NCI-H1436 treated with DMSO at 0.1 percent for 48 hours (cell line): ENCODE measurements around the gene MTCL1.
A peak's percentile ranks its signal among the peaks of the same experiment; 100 is the strongest.

Source experiments
- DNase-seq: peaks from one replicate; lab custom pipeline; 2025; lab: John Stamatoyannopoulos, UW

MTCL1 gene

GRCh38 chr18:8705238-8705960, at the start of gene MTCL1:
Gene MTCL1, plus strand, starts transcription at chr18:8705556. Its CDS starts 105 bp downstream, at chr18:8705661.
- no peak for DNase-seq

- no peak for DNase-seq
Measured at GRCh38 chr18:8656232-8656631, 49.1 kb upstream of the MTCL1 start.

GRCh38 chr18:8657050-8657820, 48.1 kb upstream of the MTCL1 start:
- no peak for DNase-seq

- no peak for DNase-seq
Measured at GRCh38 chr18:8657873-8658470, 47.4 kb upstream of the MTCL1 start.

- DNase-seq, result no peak
Measured at GRCh38 chr18:8658858-8659485, 46.4 kb upstream of the MTCL1 start.

GRCh38 chr18:8659609-8660242, 45.6 kb upstream of the MTCL1 start:
- DNase-seq, result no peak

- DNase-seq, result no peak
Measured at GRCh38 chr18:8660316-8660715, 45.0 kb upstream of the MTCL1 start.

GRCh38 chr18:8661754-8662559, 43.4 kb upstream of the MTCL1 start:
- DNase-seq, result peak; percentile 69

GRCh38 chr18:8662560-8663255, 42.6 kb upstream of the MTCL1 start:
- no peak for DNase-seq

- DNase-seq, result no peak
Measured at GRCh38 chr18:8667846-8668245, 37.5 kb upstream of the MTCL1 start.

GRCh38 chr18:8668381-8668780, 37.0 kb upstream of the MTCL1 start:
- DNase-seq, result no peak

GRCh38 chr18:8669571-8669970, 35.8 kb upstream of the MTCL1 start:
- no peak for DNase-seq

- DNase-seq, result no peak
Measured at GRCh38 chr18:8673256-8674209, 31.8 kb upstream of the MTCL1 start.

GRCh38 chr18:8675057-8675456, 30.3 kb upstream of the MTCL1 start:
- no peak for DNase-seq

- DNase-seq, result no peak
Measured at GRCh38 chr18:8681196-8681595, 24.2 kb upstream of the MTCL1 start.

GRCh38 chr18:8684577-8684976, 20.8 kb upstream of the MTCL1 start:
- DNase-seq, result no peak

- DNase-seq, result peak; percentile 73
Measured at GRCh38 chr18:8685141-8685913, 20.0 kb upstream of the MTCL1 start.

- no peak for DNase-seq
Measured at GRCh38 chr18:8685914-8686216, 19.5 kb upstream of the MTCL1 start.

GRCh38 chr18:8686611-8687010, 18.7 kb upstream of the MTCL1 start:
- DNase-seq, result peak; percentile 46
